ENCODE results near the gene CANT1. TPM values are rescaled to one million over a fixed set of nuclear protein-coding genes. Genes with fewer than 3 reads are reported as not detected.

CANT1 gene
- total and polyA plus RNA-seq, 2 of the 13 experiments (the other 11 are each of a cell fraction or from before 2014, with no cell fraction given): 34.1 to 42.1 TPM

DNA sequence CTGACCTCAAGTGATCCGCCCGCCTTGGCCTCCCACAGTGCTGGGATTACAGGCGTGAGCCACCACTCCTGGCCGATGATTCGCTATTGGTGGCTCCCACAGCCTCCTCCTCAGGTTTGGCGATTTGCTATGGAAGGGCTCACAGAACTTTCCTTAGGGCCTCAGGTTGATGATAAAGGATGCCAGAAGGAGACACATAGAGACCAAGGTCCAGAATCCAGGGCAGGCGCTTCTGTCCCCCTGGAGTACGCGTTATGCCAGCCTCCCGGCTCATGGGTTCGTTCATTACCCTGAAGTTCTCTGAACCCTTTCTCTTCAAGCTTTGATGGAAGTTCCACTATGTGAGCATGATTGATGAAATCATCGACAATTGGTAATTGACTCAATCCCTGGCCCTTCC lies 49.8 kb downstream of the CANT1 start (continued):
- TF ChIP-seq DMTF1 (CRISPR knock-in tag; IDR thresholded peaks at IDR 0.05) (no peak), HCFC1 (IDR thresholded peaks at IDR 0.05; ENCODE audit: low read depth, low read length) (no peak), ZC3H4 (CRISPR knock-in tag; IDR thresholded peaks at IDR 0.05; ENCODE audit: borderline replicate concordance) (no peak), ZUFSP (CRISPR knock-in tag; IDR thresholded peaks at IDR 0.05; ENCODE audit: borderline replicate concordance) (no peak), ZNF850 (CRISPR knock-in tag; conservative IDR thresholded peaks at IDR 0.05) (no peak), IKZF4 (CRISPR knock-in tag; IDR thresholded peaks at IDR 0.05; ENCODE audit: borderline replicate concordance, low read depth, not compliant biosample characterization) (no peak), KDM5B (CRISPR knock-in tag; IDR thresholded peaks at IDR 0.05; ENCODE audit: borderline replicate concordance) (no peak), FUBP1 (CRISPR knock-in tag; IDR thresholded peaks at IDR 0.05; ENCODE audit: borderline replicate concordance) (no peak), ZMAT3 (CRISPR knock-in tag; conservative IDR thresholded peaks at IDR 0.05) (no peak), ZMYM2 (CRISPR knock-in tag; IDR thresholded peaks at IDR 0.05) (peak; percentile 17; the same call in 1 of the 2 replicates), TCF12 (IDR thresholded peaks at IDR 0.05) (no peak), TCF12 (CRISPR knock-in tag; IDR thresholded peaks at IDR 0.05) (no peak), SRSF4 (IDR thresholded peaks at IDR 0.05; ENCODE audit: low read depth, low read length, poor library complexity, severe bottlenecking) (no peak), ZXDC (CRISPR knock-in tag; IDR thresholded peaks at IDR 0.05) (no peak)
- TF ChIP-seq, protein P1, sequence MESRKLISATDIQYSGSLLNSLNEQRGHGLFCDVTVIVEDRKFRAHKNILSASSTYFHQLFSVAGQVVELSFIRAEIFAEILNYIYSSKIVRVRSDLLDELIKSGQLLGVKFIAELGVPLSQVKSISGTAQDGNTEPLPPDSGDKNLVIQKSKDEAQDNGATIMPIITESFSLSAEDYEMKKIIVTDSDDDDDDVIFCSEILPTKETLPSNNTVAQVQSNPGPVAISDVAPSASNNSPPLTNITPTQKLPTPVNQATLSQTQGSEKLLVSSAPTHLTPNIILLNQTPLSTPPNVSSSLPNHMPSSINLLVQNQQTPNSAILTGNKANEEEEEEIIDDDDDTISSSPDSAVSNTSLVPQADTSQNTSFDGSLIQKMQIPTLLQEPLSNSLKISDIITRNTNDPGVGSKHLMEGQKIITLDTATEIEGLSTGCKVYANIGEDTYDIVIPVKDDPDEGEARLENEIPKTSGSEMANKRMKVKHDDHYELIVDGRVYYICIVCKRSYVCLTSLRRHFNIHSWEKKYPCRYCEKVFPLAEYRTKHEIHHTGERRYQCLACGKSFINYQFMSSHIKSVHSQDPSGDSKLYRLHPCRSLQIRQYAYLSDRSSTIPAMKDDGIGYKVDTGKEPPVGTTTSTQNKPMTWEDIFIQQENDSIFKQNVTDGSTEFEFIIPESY (CRISPR knock-in tag; IDR thresholded peaks at IDR 0.05): peak; percentile 64; the same call in 1 of the 2 replicates
- TF ChIP-seq, protein P2, sequence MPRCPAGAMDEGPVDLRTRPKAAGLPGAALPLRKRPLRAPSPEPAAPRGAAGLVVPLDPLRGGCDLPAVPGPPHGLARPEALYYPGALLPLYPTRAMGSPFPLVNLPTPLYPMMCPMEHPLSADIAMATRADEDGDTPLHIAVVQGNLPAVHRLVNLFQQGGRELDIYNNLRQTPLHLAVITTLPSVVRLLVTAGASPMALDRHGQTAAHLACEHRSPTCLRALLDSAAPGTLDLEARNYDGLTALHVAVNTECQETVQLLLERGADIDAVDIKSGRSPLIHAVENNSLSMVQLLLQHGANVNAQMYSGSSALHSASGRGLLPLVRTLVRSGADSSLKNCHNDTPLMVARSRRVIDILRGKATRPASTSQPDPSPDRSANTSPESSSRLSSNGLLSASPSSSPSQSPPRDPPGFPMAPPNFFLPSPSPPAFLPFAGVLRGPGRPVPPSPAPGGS (CRISPR knock-in tag; IDR thresholded peaks at IDR 0.05): no peak
